Left colon (tissue), 2 donors: Measurements from ENCODE around the gene SFR1. TPM values are rescaled to one million over a fixed set of nuclear protein-coding genes. Genes with fewer than 3 reads are reported as not detected.

Experiments used
- ATAC-seq: fragments of 200-7000 bp; cut with Tn5 transposase; one replicate; pipeline ENCODE4 v1.9.1; 2020; ENCODE audit warnings: mild to moderate bottlenecking, moderate library complexity
- DNase-seq, 2 donors: peaks; one replicate each; pipeline ENCODE4 v3.0.0-alpha.2; 2020
- intact Hi-C, 2 donors: fragments of 100-400 bp; cut with DNase I in 1 of 2; cut with micrococcal nuclease in 1 of 2; formaldehyde crosslinking; loops; one replicate each; pipeline versions ENCODE4 v1.11.2 to v1.14.0; 2022; cut with DNase I, micrococcal nuclease
- total RNA-seq, 2 donors: library from RNA; stranded (reverse); fragmentation: NEBNext Ultra II Directional; extraction: Animal tissue kit (Norgen Biotek cat#: 25700); gene quantifications; one replicate each; pipeline ENCODE4 v1.2.1, GENCODE V29; 2021
- donor health status: DM: no; HTN: no; CAD: no.
- donor health status: DM: yes; HTN: yes; CAD: no.

SFR1 gene
- total RNA-seq, 2 donors from 2014 or later, result 3.4 to 5.6 TPM

- intact Hi-C loops, result no loop called here
- DNase-seq (no peak), ATAC-seq (no peak)
Measured at GRCh38 chr10:104101902-104102301, 20.1 kb upstream of the SFR1 start.

- ATAC-seq, result no peak
- no peak for DNase-seq
- intact Hi-C loops, result no loop called here
Measured at GRCh38 chr10:104103956-104104355, 18.0 kb upstream of the SFR1 start.

DNA sequence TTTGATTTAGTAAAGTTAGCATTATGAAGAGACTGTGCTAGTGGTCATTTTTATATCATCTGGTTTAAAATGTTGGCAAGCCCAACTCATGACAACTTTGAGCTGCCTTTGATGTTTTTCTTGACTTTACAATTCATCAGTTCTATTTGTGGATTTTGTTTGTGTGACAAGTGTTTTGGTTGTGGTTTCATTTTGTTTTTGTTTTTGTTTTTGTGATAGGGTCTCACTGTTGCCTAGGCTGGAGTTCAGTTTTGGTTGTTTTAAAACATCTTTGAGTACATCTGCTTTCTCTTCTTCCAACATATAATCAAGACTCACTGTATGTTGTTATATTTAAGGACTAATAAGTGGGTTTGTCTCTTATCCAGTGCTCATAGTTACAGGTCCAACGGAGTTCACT is 17.6 kb upstream of the SFR1 start:
- DNase-seq (no peak), ATAC-seq (no peak)
- intact Hi-C loops, result no loop called here

DNA sequence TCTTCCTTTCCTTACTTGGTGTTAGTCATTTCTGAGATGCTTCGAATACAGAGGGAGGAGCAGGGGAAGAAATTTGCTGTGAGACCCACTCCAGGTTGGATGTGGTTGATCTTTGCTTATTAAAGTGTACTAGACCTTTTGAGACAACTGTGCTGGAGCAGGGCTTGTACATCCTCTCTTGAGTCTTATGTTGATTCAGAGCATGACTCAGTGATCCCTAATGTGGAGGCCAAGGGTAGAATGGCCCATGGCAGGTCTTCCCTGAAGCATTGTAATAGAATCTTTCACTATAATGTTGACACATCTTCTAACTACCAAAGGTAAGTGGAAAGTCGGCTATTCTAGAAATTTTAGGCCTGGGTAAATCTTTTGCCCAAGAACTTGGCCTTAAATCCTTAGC is 17.0 kb upstream of the SFR1 start:
- ATAC-seq, result no peak
- intact Hi-C loops, result no loop called here
- DNase-seq, result no peak

DNA sequence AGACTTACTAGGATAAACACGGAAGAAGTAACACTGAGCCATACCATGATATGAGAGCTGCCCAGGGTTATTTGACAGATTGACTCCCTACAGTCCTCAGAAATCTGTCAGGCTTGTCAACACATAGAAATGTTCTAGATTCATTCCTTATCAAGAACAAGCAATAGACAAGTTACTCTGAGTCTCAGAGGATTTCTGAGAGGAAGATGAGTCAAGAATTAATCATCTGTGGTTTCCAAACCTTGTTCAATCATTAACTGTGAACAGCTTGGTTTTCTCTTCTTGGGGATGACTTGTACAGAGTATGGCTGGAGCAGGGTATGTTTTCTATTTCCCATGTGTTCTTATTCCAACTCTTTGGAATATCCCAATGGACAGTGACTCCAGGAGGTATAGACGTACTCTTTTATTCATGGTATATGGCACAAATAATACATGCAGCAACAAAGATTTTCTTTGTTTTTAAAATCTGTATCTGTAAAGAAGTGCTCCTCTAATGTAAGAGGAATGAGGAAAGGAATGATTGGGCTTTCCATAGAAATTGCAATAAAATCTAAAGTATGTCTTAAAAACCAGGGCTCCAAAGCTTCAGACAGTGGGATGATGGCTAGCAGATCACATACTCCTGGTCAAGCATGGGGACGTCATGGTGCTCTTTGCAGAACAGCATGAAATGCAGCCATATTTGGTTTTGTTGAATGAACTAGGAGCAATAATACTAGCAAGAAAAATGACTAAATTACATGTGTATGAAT is 11.9 kb upstream of the SFR1 start:
- ATAC-seq, result peak; percentile 94
- intact Hi-C loops, result no loop called here
- DNase-seq, result no peak

DNA sequence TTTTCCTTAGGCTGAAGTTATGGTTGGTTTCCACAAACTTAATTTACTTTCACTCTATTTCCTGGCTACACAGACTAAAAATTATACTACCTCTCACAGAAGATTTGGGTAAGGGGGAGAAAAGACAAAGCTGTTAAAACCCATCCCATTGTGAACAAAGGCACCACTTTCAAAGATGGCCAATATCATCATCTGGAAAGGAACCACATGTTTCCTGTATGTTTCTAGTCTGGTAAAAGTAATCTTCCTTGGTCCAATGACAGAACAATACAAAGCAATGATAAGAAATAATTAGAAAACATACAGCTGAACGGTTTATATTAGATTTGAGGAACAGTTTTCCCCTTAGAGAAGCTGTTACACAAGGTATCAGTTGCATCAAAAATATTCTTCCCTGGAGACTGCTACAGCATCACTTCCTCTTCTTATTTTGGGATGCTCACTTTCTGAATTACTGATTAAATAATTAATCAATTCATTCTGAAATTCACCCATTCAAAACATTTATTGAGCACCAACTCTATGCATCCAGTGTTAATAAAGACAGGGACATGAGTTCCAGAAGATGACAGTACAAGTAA is 8.5 kb upstream of the SFR1 start:
- ATAC-seq (no peak), DNase-seq (no peak)
- intact Hi-C loops, result no loop called here

GRCh38 chr10:104117839-104118323 is 4.1 kb upstream of the SFR1 start:
- intact Hi-C loops, result no loop called here
- DNase-seq (no peak), ATAC-seq (peak; percentile 28)

DNA sequence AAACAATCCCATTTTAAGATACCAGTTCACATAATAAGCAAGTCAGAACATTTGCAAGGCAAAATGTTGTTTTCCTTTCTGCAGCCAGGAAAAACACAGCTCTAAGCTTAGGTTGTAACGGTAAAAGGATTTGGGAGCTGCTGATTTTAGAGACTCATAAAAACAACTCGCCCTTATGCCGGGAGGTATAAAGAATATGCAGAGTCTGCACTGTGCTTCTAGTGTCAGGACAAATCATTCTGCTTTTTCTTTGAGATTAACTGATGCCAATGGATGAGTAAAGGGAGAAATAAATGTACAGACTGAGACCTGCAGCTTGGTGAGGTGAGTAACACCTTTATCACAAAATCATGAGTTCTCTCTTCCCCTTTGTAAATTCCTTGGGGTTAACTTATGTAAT is 2.0 kb upstream of the SFR1 start:
- ATAC-seq (no peak), DNase-seq (no peak)
- intact Hi-C loops, result loop anchor here in 1 of 2 donors (10.0 kb wide), 1 partner anchor 145 kb away; no protein-coding TSS in a partner anchor

GRCh38 chr10:104120512-104120902 is 1.5 kb upstream of the SFR1 start:
- DNase-seq (no peak), ATAC-seq (no peak)
- intact Hi-C loops, result loop anchor here in 1 of 2 donors (10.0 kb wide), 1 partner anchor 146 kb away; no protein-coding TSS in a partner anchor

DNA sequence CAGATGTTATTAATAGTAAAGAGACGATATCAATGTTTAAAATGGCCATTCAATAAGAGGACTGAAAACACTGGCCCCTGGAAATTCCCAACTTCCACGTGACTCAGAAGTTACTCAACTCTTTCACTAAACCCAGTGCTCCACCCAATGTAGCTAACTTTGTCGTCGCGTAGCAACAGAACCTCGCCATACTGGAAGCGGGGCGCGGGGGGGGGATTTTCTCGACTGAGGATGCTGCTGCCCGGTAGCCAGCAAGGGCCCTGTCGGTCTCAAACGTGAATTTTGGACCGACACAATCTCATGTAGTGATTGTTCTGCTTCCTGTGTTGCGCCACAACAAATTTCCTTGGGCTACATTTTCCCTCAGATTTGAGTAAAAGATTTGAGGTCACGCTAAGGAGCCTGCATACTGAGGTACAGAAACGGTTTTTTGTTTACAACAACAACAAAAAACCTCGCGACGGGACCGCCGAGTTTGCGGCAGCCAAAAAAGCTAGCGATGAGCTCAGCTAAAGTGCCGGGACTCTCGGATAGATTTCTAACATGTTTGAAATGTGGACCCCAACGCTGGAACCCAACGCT is 977 bp upstream of the SFR1 start:
- DNase-seq, result peak; percentile 92 to 94
- intact Hi-C loops, result loop anchor here in 1 of 2 donors (10.0 kb wide), 1 partner anchor 146 kb away; no protein-coding TSS in a partner anchor

DNA sequence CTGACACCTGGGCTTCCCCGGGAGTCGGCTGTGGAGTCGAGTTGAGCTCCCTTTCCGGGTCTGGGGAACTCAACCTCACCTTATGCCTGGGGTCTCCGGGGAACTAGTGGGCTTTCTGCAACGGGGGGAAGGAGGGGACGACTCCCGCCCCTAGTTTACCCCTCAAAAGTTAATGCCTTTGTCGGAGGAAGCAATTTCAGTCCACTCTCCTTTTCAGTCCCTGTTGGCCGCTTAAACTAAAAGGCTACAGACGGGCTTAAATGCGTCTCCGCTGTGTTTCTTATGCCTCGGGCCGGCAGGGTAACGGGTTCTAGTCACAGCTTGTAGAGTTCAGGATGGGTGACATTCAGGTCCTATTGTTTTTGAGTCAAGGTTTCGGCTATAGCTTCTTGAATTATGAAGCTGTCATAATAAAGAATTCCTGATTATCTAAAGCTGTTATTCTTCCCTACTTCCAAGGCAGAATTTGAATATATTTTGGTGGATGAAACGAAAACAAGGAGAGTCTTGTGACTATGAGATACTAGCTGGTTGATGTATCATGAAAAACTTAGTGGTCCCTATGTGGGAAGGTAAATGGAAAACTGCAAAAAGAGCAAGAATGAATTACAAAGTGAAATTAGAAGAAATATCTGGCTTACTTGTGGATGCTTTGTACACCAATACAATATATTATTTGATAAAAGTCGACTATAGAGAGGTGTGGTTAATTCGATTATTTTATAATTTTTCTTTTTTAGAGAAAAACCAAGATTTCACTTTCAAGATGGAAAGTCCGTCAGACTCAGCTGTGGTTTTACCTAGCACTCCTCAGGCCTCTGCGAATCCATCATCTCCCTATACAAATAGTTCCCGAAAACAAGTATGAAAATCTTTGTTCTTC is 495 bp downstream of the SFR1 start:
- ATAC-seq, result no peak
- intact Hi-C loops, result loop anchor here in 1 of 2 donors (10.0 kb wide), 1 partner anchor 148 kb away; no protein-coding TSS in a partner anchor
- no peak for DNase-seq

More for the DNA sequence above, 977 bp upstream of the SFR1 start:
- ATAC-seq, result peak; percentile 65

GRCh38 chr10:104123397-104123796 is 1.4 kb downstream of the SFR1 start:
- DNase-seq (no peak), ATAC-seq (no peak)
- intact Hi-C loops, result loop anchor here in 1 of 2 donors (10.0 kb wide), 1 partner anchor 149 kb away; no protein-coding TSS in a partner anchor

GRCh38 chr10:104127411-104127810 is 5.4 kb downstream of the SFR1 start:
- intact Hi-C loops, result loop anchor here in 1 of 2 donors (10.0 kb wide), 1 partner anchor 153 kb away; no protein-coding TSS in a partner anchor
- DNase-seq (no peak), ATAC-seq (peak; percentile 20)

DNA sequence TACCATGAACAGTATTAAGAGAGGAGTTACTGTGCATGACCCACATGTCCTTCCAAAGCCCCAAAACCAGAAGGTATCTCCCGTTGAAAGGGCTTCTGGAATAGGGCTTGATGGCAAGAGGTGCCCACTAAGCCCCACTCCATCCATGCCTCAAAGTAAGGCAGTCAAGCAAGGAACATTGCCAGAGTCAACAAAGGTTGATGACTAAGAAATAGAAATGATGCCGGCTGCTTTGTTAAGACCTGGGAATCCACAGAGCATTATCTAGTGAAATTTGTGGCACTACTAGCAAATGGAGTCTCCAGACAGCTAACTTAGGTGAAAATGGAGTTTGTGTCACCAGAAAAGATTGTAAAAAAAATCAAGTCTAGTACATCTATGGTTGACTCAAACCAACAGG is 6.2 kb downstream of the SFR1 start:
- ATAC-seq, result no peak

GRCh38 chr10:104130041-104130440 is 8.1 kb downstream of the SFR1 start:
- DNase-seq (no peak), ATAC-seq (no peak)
- intact Hi-C loops, result no loop called here

More for the DNA sequence above, 6.2 kb downstream of the SFR1 start:
- intact Hi-C loops, result loop anchor here in 1 of 2 donors (10.0 kb wide), 1 partner anchor 153 kb away; no protein-coding TSS in a partner anchor
- no peak for DNase-seq

GRCh38 chr10:104138131-104138530 is 16.2 kb downstream of the SFR1 start:
- intact Hi-C loops, result no loop called here
- DNase-seq (no peak), ATAC-seq (no peak)

- intact Hi-C loops, result no loop called here
- DNase-seq (no peak), ATAC-seq (no peak)
Measured at GRCh38 chr10:104139221-104139620, 17.2 kb downstream of the SFR1 start.

GRCh38 chr10:104142081-104142480 is 20.1 kb downstream of the SFR1 start:
- DNase-seq, result no peak
- intact Hi-C loops, result no loop called here
- ATAC-seq, result no peak

- ATAC-seq, result no peak
- DNase-seq, result no peak
- intact Hi-C loops, result no loop called here
Measured at GRCh38 chr10:104143829-104144228, 21.9 kb downstream of the SFR1 start.
